DND-41 (cell line): ENCODE measurements around the gene UPK1B.

ENCODE experiments used
- CTCF ChIP-seq: IDR thresholded peaks from 2 replicates; pipeline ENCODE4 v1.5.1; 2012; ENCODE audit warnings: borderline replicate concordance, low read length, moderate library complexity, mild to moderate bottlenecking; ENCODE audit not compliant: poor library complexity, severe bottlenecking; ENCODE audit errors: extremely low read depth
- EZH2 ChIP-seq: IDR thresholded peaks from 3 replicates; pipeline ENCODE4 v1.6.1; 2012; ENCODE audit warnings: borderline replicate concordance, low read depth, mild to moderate bottlenecking, moderate library complexity, low read length, inconsistent platforms; ENCODE audit not compliant: severe bottlenecking

- TF ChIP-seq CTCF (no peak), EZH2 (no peak)
Observed at GRCh38 chr3:119234610-119235009, 61.2 kb downstream of the UPK1B start.
